ENCODE measurements around the gene UMODL1. TPM values are rescaled to one million over a fixed set of nuclear protein-coding genes. Genes with fewer than 3 reads are reported as not detected.

The UMODL1 gene
- 0.48 TPM for total RNA-seq (ENCODE audit: insufficient read depth, low replicate concordance)

- DNase-seq (ENCODE audit: low spot score): no peak
These were observed at the start of gene UMODL1 for GRCh38 chr21:42071146-42071737. Gene UMODL1, plus strand, starts transcription at chr21:42071317. Its CDS starts 0 bp downstream, at chr21:42071317.

GRCh38 chr21:42021371-42022090, 49.6 kb upstream of the UMODL1 start:
- DNase-seq (ENCODE audit: low spot score): no peak

GRCh38 chr21:42022091-42022430, 49.1 kb upstream of the UMODL1 start:
- DNase-seq (ENCODE audit: low spot score): no peak

GRCh38 chr21:42022906-42023305, 48.2 kb upstream of the UMODL1 start:
- DNase-seq (ENCODE audit: low spot score): no peak

- DNase-seq (ENCODE audit: low spot score): peak; percentile 67
These were observed 45.6 kb upstream of the UMODL1 start for GRCh38 chr21:42025376-42026081.

- DNase-seq (ENCODE audit: low spot score): peak; percentile 52
These were observed 45.1 kb upstream of the UMODL1 start for GRCh38 chr21:42026082-42026435.

GRCh38 chr21:42027085-42027821, 43.9 kb upstream of the UMODL1 start:
- DNase-seq (ENCODE audit: low spot score): no peak

- peak; percentile 42 for DNase-seq (ENCODE audit: low spot score)
These were observed 43.0 kb upstream of the UMODL1 start for GRCh38 chr21:42027822-42028765.

- peak; percentile 64 for DNase-seq (ENCODE audit: low spot score)
These were observed 42.2 kb upstream of the UMODL1 start for GRCh38 chr21:42028766-42029425.

- DNase-seq (ENCODE audit: low spot score): no peak
These were observed 40.8 kb upstream of the UMODL1 start for GRCh38 chr21:42030311-42030710.

GRCh38 chr21:42031241-42031640, 39.9 kb upstream of the UMODL1 start:
- DNase-seq (ENCODE audit: low spot score): no peak

- DNase-seq (ENCODE audit: low spot score): no peak
These were observed 39.3 kb upstream of the UMODL1 start for GRCh38 chr21:42031816-42032215.

- DNase-seq (ENCODE audit: low spot score): no peak
These were observed 38.9 kb upstream of the UMODL1 start for GRCh38 chr21:42032266-42032665.

GRCh38 chr21:42032968-42033367, 38.1 kb upstream of the UMODL1 start:
- DNase-seq (ENCODE audit: low spot score): no peak

GRCh38 chr21:42036313-42036712, 34.8 kb upstream of the UMODL1 start:
- no peak for DNase-seq (ENCODE audit: low spot score)

GRCh38 chr21:42037516-42037915, 33.6 kb upstream of the UMODL1 start:
- DNase-seq (ENCODE audit: low spot score): no peak

- no peak for DNase-seq (ENCODE audit: low spot score)
These were observed 33.2 kb upstream of the UMODL1 start for GRCh38 chr21:42037943-42038342.

GRCh38 chr21:42038393-42038792, 32.7 kb upstream of the UMODL1 start:
- no peak for DNase-seq (ENCODE audit: low spot score)

GRCh38 chr21:42038826-42039425, 32.2 kb upstream of the UMODL1 start:
- DNase-seq (ENCODE audit: low spot score): no peak

GRCh38 chr21:42039470-42039901, 31.6 kb upstream of the UMODL1 start:
- peak; percentile 36 for DNase-seq (ENCODE audit: low spot score)
